Fibroblast of lung (primary cell): ENCODE results near the gene ABR. TPM values are rescaled to one million over a fixed set of nuclear protein-coding genes. Genes with fewer than 3 reads are reported as not detected.

Experiments used
- DNase-seq, 2 donors: peaks; one replicate each; pipeline versions ENCODE4 v3.0.0 to v3.0.0-alpha.2; 2010; ENCODE audit warnings: low read depth in 2 of 2
- H2AFZ ChIP-seq: 2 replicates; pipeline ENCODE4 v1.5.1; 2012; ENCODE audit warnings: low read length, control low read depth, inconsistent platforms
- H3K27ac ChIP-seq: 2 replicates; pipeline ENCODE4 v1.5.1; 2011; ENCODE audit warnings: low read length, control low read depth; ENCODE audit not compliant: insufficient read depth
- H3K27me3 ChIP-seq: 2 replicates; pipeline ENCODE4 v1.5.1; 2011; ENCODE audit warnings: mild to moderate bottlenecking, low read length; ENCODE audit not compliant: control insufficient read depth, insufficient read depth
- H3K36me3 ChIP-seq: 2 replicates; pipeline ENCODE4 v1.5.1; 2011; ENCODE audit warnings: low read length; ENCODE audit not compliant: control insufficient read depth, insufficient read depth
- H3K4me1 ChIP-seq: 2 replicates; pipeline ENCODE4 v1.5.1; 2011; ENCODE audit warnings: low read length; ENCODE audit not compliant: control insufficient read depth, insufficient read depth; ENCODE audit errors: extremely low read depth
- H3K4me2 ChIP-seq: 2 replicates; pipeline ENCODE4 v1.5.1; 2011; ENCODE audit warnings: low read length, control low read depth; ENCODE audit not compliant: insufficient read depth; ENCODE audit errors: extremely low read depth
- H3K4me3 ChIP-seq, 4 experiments: fragments of 200-600 bp in 1 of 4; sonication (generic) in 1 of 4; replicated peaks in 1 of 4; 2 replicates each; pipeline ENCODE4 v1.5.1; 2011 to 2016; ENCODE audit warnings: low read length in 4 of 4, low read depth in 3 of 4, mild to moderate bottlenecking in 3 of 4, control low read depth in 2 of 4, inconsistent platforms in 1 of 4, mixed read lengths in 1 of 4; ENCODE audit not compliant: insufficient read depth in 1 of 4; ENCODE audit errors: control extremely low read depth in 1 of 4
- H3K79me2 ChIP-seq: 2 replicates; pipeline ENCODE4 v1.5.1; 2012; ENCODE audit warnings: mild to moderate bottlenecking, low read length, inconsistent platforms; ENCODE audit not compliant: control insufficient read depth, insufficient read depth
- H3K9ac ChIP-seq: 2 replicates; pipeline ENCODE4 v1.5.1; 2011; ENCODE audit warnings: mild to moderate bottlenecking, low read length, control low read depth; ENCODE audit not compliant: insufficient read depth
- H3K9me3 ChIP-seq: 2 replicates; pipeline ENCODE4 v1.5.1; 2012; ENCODE audit warnings: low read depth, low read length; ENCODE audit not compliant: control insufficient read depth, insufficient read depth
- H4K20me1 ChIP-seq: 2 replicates; pipeline ENCODE4 v1.5.1; 2011; ENCODE audit warnings: low read length; ENCODE audit not compliant: control insufficient read depth, insufficient read depth; ENCODE audit errors: extremely low read depth
- EZH2 ChIP-seq: IDR thresholded peaks from 2 replicates; pipeline ENCODE4 v1.5.1; 2012; ENCODE audit warnings: low read length, control low read depth, mild to moderate bottlenecking; ENCODE audit errors: missing control alignments
- polyA plus RNA-seq, 2 donors: library from polyadenylated mRNA; depleted of rRNA in 1 of 2; stranded (reverse) in 1 of 2; unstranded in 1 of 2; fragments of >200 nt; gene quantifications; 2 replicates each; pipeline ENCODE4 v1.2.1, GENCODE V29; 2011 to 2012; ENCODE audit warnings: missing spikeins in 1 of 2
- total RNA-seq: library from RNA; depleted of rRNA; stranded (reverse); fragments of >200 nt; gene quantifications from 2 replicates; pipeline ENCODE4 v1.2.1, GENCODE V29; 2014
- TF ChIP-seq, protein P1 (sequence below), 2 donors: IDR thresholded peaks in 1 of 2; conservative IDR thresholded peaks in 1 of 2; 1 replicate in 1 of 2; 2 replicates in 1 of 2; pipeline ENCODE4 v1.5.1; 2011 to 2012; ENCODE audit warnings: low read length in 2 of 2, control low read depth in 1 of 2, inconsistent platforms in 1 of 2, low read depth in 1 of 2, mild to moderate bottlenecking in 1 of 2

Gene ABR
- total and polyA plus RNA-seq, 2 donors (not counting 1 experiment from before 2014, with no cell fraction given) = 43.7 to 84.7 TPM

DNA sequence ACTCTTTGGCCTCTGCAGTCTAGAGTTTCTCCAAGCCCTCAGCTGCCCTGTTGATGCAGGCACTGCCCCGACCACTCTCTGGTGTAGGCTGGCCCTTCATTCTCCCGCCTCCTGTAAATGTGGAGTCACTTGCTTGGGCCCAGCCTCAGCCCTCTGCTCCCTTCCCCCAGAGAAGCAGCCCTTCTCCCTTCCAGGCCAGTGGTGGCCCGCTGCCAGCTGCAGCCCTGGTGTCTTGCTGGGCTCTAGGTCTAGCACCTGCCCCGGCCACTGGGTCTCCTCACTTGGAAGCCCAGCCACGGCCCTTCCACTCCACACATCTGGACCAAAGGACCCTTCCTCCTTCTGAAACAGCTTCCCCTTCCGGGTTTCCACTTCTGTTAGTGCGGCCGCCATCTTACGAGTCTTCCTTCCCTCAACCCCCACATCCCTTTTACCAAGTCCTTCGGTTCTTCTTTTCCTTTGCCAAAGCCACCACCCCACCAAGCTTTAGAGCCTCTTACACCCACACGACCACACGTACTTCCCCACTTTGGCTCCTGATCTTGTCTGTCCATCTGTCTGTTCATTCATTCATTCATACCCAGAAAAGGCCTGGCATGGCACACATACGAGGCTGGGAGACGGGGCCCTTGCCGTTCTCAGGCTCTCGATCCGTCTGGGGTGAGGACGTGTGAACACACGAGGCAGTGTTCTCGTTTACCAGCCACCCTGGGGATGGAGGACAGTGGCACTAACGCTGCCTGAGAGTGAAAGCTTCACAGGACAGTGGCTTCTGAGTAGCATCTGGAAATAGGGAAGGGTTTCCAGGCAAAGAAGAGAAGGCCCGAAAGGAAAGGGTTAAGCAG is 68.0 kb downstream of the ABR start:
- Histone ChIP-seq H3K36me3 (peaks cover 2% of the 10 kb centered on the region), H2AFZ (no peak overlapping the region), H3K4me3 (no peak overlapping the region), H3K79me2 (no peaks in the 10 kb centered on the region), H4K20me1 (no peaks in the 10 kb centered on the region), H3K27ac (peak overlapping the region; percentile 26), H3K27me3 (no peaks in the 10 kb centered on the region), H3K4me2 (peak overlapping the region; percentile 44), H3K9me3 (no peaks in the 10 kb centered on the region), H3K9ac (no peak overlapping the region), H3K4me1 (peaks cover 36% of the 10 kb centered on the region)
- TF ChIP-seq, protein P1, sequence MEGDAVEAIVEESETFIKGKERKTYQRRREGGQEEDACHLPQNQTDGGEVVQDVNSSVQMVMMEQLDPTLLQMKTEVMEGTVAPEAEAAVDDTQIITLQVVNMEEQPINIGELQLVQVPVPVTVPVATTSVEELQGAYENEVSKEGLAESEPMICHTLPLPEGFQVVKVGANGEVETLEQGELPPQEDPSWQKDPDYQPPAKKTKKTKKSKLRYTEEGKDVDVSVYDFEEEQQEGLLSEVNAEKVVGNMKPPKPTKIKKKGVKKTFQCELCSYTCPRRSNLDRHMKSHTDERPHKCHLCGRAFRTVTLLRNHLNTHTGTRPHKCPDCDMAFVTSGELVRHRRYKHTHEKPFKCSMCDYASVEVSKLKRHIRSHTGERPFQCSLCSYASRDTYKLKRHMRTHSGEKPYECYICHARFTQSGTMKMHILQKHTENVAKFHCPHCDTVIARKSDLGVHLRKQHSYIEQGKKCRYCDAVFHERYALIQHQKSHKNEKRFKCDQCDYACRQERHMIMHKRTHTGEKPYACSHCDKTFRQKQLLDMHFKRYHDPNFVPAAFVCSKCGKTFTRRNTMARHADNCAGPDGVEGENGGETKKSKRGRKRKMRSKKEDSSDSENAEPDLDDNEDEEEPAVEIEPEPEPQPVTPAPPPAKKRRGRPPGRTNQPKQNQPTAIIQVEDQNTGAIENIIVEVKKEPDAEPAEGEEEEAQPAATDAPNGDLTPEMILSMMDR (conservative IDR thresholded peaks at IDR 0.05 in 1 of 2, IDR thresholded peaks at IDR 0.05 in 1 of 2; ENCODE audit: low read depth in 1 of 2, low read length in 2 of 2) = no peak
- TF ChIP-seq EZH2 = no peak
- DNase-seq = no peak

DNA sequence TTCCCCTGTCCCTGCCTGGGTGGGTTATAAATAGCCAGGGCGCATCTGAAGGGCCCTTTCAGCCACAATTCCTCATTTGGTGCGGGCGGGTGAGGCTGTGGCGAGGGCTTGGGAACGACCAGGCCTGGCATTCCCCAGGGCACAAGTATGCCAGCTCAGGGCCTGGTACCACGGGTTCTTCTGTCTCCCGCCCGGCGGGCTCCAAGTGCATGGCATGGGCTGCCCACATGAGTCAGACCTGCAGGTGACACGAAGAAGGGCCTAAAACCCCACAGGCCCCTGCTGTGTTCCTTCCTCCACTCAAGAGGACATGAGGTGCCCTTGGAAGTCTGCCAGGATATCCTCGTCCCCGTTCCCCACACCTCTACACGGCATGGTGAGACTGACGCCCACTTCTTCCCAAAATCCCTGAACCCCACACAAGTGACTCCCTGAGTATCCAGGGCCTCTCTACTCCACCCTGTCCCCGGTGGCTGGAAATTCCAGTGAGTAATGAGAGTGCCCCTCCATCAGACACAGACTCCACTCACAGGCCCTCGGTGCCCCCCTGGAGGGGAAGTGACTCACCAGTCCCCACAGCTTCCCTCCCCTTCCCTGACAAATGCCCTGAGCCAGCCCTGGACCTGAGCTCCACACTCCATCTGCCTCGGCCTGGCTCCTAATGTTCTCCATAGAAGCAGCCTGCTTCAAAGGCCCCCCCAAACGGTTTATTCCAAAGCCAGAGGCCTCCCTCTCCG is 68.8 kb downstream of the ABR start:
- no peak overlapping the region for H2AFZ ChIP-seq
- H3K4me2 ChIP-seq = peak overlapping the region; percentile 44
- H4K20me1 ChIP-seq = no peaks in the 10 kb centered on the region
- H3K27ac ChIP-seq = peak overlapping the region; percentile 26
- DNase-seq = peak; percentile 70 to 89
- H3K79me2 ChIP-seq = no peaks in the 10 kb centered on the region
- no peak overlapping the region for H3K9ac ChIP-seq
- no peaks in the 10 kb centered on the region for H3K27me3 ChIP-seq
- peaks cover 2% of the 10 kb centered on the region for H3K36me3 ChIP-seq
- H3K9me3 ChIP-seq = no peaks in the 10 kb centered on the region
- TF ChIP-seq EZH2 = no peak
- TF ChIP-seq, protein P1 (conservative IDR thresholded peaks at IDR 0.05 in 1 of 2, IDR thresholded peaks at IDR 0.05 in 1 of 2; ENCODE audit: low read depth in 1 of 2, low read length in 2 of 2) = no peak
- H3K4me1 ChIP-seq = peaks cover 36% of the 10 kb centered on the region
- no peak overlapping the region for H3K4me3 ChIP-seq

DNA sequence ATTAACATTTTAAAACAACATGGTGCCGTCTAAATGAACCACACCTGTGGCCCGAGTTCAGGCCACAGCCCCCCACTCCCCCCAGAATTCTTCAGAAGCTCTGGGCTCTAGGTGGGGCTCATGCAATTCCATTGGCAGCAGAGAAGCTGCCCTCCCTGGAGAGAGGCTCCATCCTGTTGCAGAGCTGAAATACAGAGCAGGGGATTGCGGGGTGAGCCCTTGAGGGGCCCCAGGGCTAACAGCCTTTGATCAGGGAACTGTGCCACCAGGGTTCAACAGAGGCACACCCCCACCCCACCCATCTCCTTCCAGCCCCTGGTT is 69.3 kb downstream of the ABR start:
- peak overlapping the region; percentile 8 for H3K27ac ChIP-seq
- peaks cover 36% of the 10 kb centered on the region for H3K4me1 ChIP-seq
- no peak overlapping the region for H3K4me2 ChIP-seq
- H3K36me3 ChIP-seq = peaks cover 2% of the 10 kb centered on the region
- no peaks in the 10 kb centered on the region for H4K20me1 ChIP-seq
- H3K4me3 ChIP-seq = no peak overlapping the region
- no peak overlapping the region for H2AFZ ChIP-seq
- H3K79me2 ChIP-seq = no peaks in the 10 kb centered on the region
- DNase-seq = no peak
- no peaks in the 10 kb centered on the region for H3K27me3 ChIP-seq
- H3K9ac ChIP-seq = no peak overlapping the region
- no peaks in the 10 kb centered on the region for H3K9me3 ChIP-seq
- TF ChIP-seq, protein P1 (conservative IDR thresholded peaks at IDR 0.05 in 1 of 2, IDR thresholded peaks at IDR 0.05 in 1 of 2; ENCODE audit: low read depth in 1 of 2, low read length in 2 of 2) = no peak
- TF ChIP-seq EZH2 = no peak
